GM19463 (cell line): ENCODE measurements around the gene MNDA.

Experiments
- ATAC-seq: cut with Tn5 transposase; IDR thresholded peaks from one replicate; pipeline ENCODE4 v1.9.1; 2021; ENCODE audit warnings: mild to moderate bottlenecking, moderate library complexity; ENCODE audit not compliant: unreplicated experiment

Gene MNDA

GRCh38 chr1:158830904-158831507 lies at the start of gene MNDA:
MNDA (plus strand) TSS chr1:158831351; CDS start chr1:158842154, 10,803 bp downstream.
- peak; percentile 88 for ATAC-seq

GRCh38 chr1:158793604-158794003 lies 37.5 kb upstream of the MNDA start:
- ATAC-seq: peak; percentile 54

- ATAC-seq: no peak
Measured at GRCh38 chr1:158794247-158794646, 36.9 kb upstream of the MNDA start.

- ATAC-seq: no peak
Measured at GRCh38 chr1:158798531-158798930, 32.6 kb upstream of the MNDA start.

- ATAC-seq: no peak
Measured at GRCh38 chr1:158799689-158800088, 31.5 kb upstream of the MNDA start.

GRCh38 chr1:158800526-158800925 lies 30.6 kb upstream of the MNDA start:
- no peak for ATAC-seq

- ATAC-seq: no peak
Measured at GRCh38 chr1:158801396-158801795, 29.8 kb upstream of the MNDA start.

GRCh38 chr1:158803678-158804077 lies 27.5 kb upstream of the MNDA start:
- no peak for ATAC-seq

- no peak for ATAC-seq
Measured at GRCh38 chr1:158806916-158807536, 24.1 kb upstream of the MNDA start.

GRCh38 chr1:158809256-158809655 lies 21.9 kb upstream of the MNDA start:
- no peak for ATAC-seq

GRCh38 chr1:158809862-158810261 lies 21.3 kb upstream of the MNDA start:
- ATAC-seq: no peak

GRCh38 chr1:158810311-158810710 lies 20.8 kb upstream of the MNDA start:
- ATAC-seq: no peak

- no peak for ATAC-seq
Measured at GRCh38 chr1:158812336-158812735, 18.8 kb upstream of the MNDA start.

- no peak for ATAC-seq
Measured at GRCh38 chr1:158813164-158813563, 18.0 kb upstream of the MNDA start.

GRCh38 chr1:158814970-158815369 lies 16.2 kb upstream of the MNDA start:
- ATAC-seq: no peak

- no peak for ATAC-seq
Measured at GRCh38 chr1:158818560-158818959, 12.6 kb upstream of the MNDA start.

- ATAC-seq: peak; percentile 29
Measured at GRCh38 chr1:158818975-158819431, 12.1 kb upstream of the MNDA start.

GRCh38 chr1:158819461-158820443 lies 11.4 kb upstream of the MNDA start:
- ATAC-seq: peak; percentile 93

GRCh38 chr1:158821723-158822122 lies 9.4 kb upstream of the MNDA start:
- ATAC-seq: no peak

GRCh38 chr1:158830074-158830677 lies 975 bp upstream of the MNDA start:
- peak; percentile 39 for ATAC-seq

GRCh38 chr1:158833264-158833663 lies 2.1 kb downstream of the MNDA start:
- no peak for ATAC-seq
